Nephron progenitor cell (in vitro differentiated cells): ENCODE measurements around the gene SIVA1.

Experiments
- DNase-seq: peaks from one replicate; pipeline ENCODE4 v3.0.0; 2021
- H3K27ac Mint-ChIP-seq: 2 replicates; pipeline ENCODE4 v1.8.0; 2021; ENCODE audit warnings: mild to moderate bottlenecking, moderate library complexity, mixed read lengths
- H3K27me3 Mint-ChIP-seq: 2 replicates; pipeline ENCODE4 v1.8.0; 2021; ENCODE audit warnings: mild to moderate bottlenecking, low read depth, mixed read lengths; ENCODE audit not compliant: poor library complexity
- H3K36me3 Mint-ChIP-seq: 2 replicates; pipeline ENCODE4 v1.8.0; 2021; ENCODE audit warnings: low read depth, mixed read lengths
- H3K4me1 Mint-ChIP-seq: 2 replicates; pipeline ENCODE4 v1.8.0; 2021; ENCODE audit warnings: mixed read lengths
- H3K4me3 Mint-ChIP-seq: 2 replicates; pipeline ENCODE4 v1.8.0; 2021; ENCODE audit warnings: mild to moderate bottlenecking, moderate library complexity, mixed read lengths
- H3K9me3 Mint-ChIP-seq: 2 replicates; pipeline ENCODE4 v1.8.0; 2021; ENCODE audit warnings: mild to moderate bottlenecking, moderate library complexity, mixed read lengths
- TF ChIP-seq, protein P1 (sequence below): fragments of 200-600 bp; sonication (generic); IDR thresholded peaks from 2 replicates; pipeline ENCODE4 v1.5.0; 2021; ENCODE audit warnings: antibody characterized with exemption

The SIVA1 gene

GRCh38 chr14:104766256-104766862 is 13.4 kb downstream of the SIVA1 start:
- H3K4me1 Mint-ChIP-seq: peaks cover 25% of the 10 kb centered on the region
- peaks cover 68% of the 10 kb centered on the region for H3K36me3 Mint-ChIP-seq
- H3K27ac Mint-ChIP-seq: no peak overlapping the region
- peaks cover 3% of the 10 kb centered on the region for H3K27me3 Mint-ChIP-seq
- H3K4me3 Mint-ChIP-seq: peak overlapping the region; percentile 54
- peaks cover 33% of the 10 kb centered on the region for H3K9me3 Mint-ChIP-seq
- TF ChIP-seq, protein P1, sequence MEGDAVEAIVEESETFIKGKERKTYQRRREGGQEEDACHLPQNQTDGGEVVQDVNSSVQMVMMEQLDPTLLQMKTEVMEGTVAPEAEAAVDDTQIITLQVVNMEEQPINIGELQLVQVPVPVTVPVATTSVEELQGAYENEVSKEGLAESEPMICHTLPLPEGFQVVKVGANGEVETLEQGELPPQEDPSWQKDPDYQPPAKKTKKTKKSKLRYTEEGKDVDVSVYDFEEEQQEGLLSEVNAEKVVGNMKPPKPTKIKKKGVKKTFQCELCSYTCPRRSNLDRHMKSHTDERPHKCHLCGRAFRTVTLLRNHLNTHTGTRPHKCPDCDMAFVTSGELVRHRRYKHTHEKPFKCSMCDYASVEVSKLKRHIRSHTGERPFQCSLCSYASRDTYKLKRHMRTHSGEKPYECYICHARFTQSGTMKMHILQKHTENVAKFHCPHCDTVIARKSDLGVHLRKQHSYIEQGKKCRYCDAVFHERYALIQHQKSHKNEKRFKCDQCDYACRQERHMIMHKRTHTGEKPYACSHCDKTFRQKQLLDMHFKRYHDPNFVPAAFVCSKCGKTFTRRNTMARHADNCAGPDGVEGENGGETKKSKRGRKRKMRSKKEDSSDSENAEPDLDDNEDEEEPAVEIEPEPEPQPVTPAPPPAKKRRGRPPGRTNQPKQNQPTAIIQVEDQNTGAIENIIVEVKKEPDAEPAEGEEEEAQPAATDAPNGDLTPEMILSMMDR: no peak
- no peak for DNase-seq

- peak overlapping the region; percentile 54 for H3K4me3 Mint-ChIP-seq
- peaks cover 68% of the 10 kb centered on the region for H3K36me3 Mint-ChIP-seq
- peaks cover 3% of the 10 kb centered on the region for H3K27me3 Mint-ChIP-seq
- TF ChIP-seq, protein P1: no peak
- H3K9me3 Mint-ChIP-seq: peaks cover 32% of the 10 kb centered on the region
- DNase-seq: no peak
- peaks cover 25% of the 10 kb centered on the region for H3K4me1 Mint-ChIP-seq
- peak overlapping the region; percentile 39 for H3K27ac Mint-ChIP-seq
Measured at GRCh38 chr14:104766863-104767633, 14.1 kb downstream of the SIVA1 start.

- TF ChIP-seq, protein P1: no peak
- Mint-ChIP-seq H3K4me1 (peaks cover 25% of the 10 kb centered on the region), H3K27me3 (peaks cover under 1% of the 10 kb centered on the region), H3K4me3 (no peak overlapping the region), H3K9me3 (peaks cover 27% of the 10 kb centered on the region), H3K36me3 (peaks cover 68% of the 10 kb centered on the region), H3K27ac (no peak overlapping the region)
- DNase-seq: no peak
Measured at GRCh38 chr14:104767634-104767918, 14.6 kb downstream of the SIVA1 start.

- TF ChIP-seq, protein P1: peak; percentile 81
- no peak overlapping the region for H3K4me3 Mint-ChIP-seq
- peaks cover 24% of the 10 kb centered on the region for H3K9me3 Mint-ChIP-seq
Measured at GRCh38 chr14:104768437-104769323, 15.7 kb downstream of the SIVA1 start.

DNA sequence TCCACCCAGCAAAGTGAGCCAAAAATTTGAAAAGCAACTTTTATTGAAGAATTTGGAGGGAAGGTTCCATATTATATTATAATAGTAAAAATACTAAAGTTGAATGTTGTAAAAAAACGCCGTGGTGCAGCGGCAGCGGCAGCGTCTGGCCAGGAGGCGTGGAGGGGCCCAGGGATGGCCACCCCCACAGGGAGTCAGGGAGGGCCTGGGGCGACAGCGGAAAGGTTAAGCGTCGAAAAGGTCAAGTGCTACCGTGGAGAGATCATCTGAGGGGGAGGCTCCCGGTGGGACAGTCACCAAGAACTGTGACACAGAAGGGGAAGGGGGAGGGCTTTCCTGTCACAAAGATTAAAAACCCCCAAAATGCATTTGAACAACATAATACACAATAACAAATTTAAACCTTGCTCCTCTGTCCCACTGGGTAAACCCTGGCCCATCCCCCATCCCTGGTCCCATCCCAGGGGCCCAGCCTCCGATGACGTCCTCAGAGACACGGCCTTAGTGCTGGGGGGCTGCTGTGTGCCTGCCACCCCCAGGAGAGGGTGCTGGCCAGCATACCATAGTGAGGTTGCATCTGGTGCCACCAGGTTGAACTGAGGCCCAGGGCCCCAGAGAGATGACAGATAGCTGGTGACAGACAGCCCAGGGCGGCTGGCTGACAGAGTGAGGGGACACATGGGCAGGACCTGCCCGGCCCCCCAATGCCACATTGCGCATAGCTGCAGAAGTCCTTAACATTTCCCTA is 16.6 kb downstream of the SIVA1 start:
- no peak for DNase-seq
- peaks cover 61% of the 10 kb centered on the region for H3K36me3 Mint-ChIP-seq
- no peak overlapping the region for H3K27ac Mint-ChIP-seq
- H3K4me1 Mint-ChIP-seq: peaks cover 25% of the 10 kb centered on the region
- no peaks in the 10 kb centered on the region for H3K27me3 Mint-ChIP-seq
- TF ChIP-seq, protein P1: no peak
- H3K4me3 Mint-ChIP-seq: no peak overlapping the region
- peaks cover 24% of the 10 kb centered on the region for H3K9me3 Mint-ChIP-seq

More at GRCh38 chr14:104768437-104769323, 15.7 kb downstream of the SIVA1 start:
- no peaks in the 10 kb centered on the region for H3K27me3 Mint-ChIP-seq
- peak; percentile 99 for DNase-seq
- H3K27ac Mint-ChIP-seq: no peak overlapping the region
- peaks cover 25% of the 10 kb centered on the region for H3K4me1 Mint-ChIP-seq
- peaks cover 61% of the 10 kb centered on the region for H3K36me3 Mint-ChIP-seq
